Measurements from ENCODE around the gene XKR7. TPM values are rescaled to one million over a fixed set of nuclear protein-coding genes. Genes with fewer than 3 reads are reported as not detected.

XKR7 gene
- total and polyA plus RNA-seq, 10 of the 15 experiments (the other 5 are each of a cell fraction or from before 2014, with no cell fraction given): not detected

- H4K20me1 ChIP-seq (ENCODE audit: control insufficient read depth, insufficient read depth): no peaks in the 10 kb centered on the region
- peaks cover 8 to 12% of the 10 kb centered on the region in 2 experiments for H3K27me3 ChIP-seq (replicated peaks in 1 of 2; ENCODE audit: control insufficient read depth in 2 of 2, insufficient read depth in 2 of 2, low read length in 1 of 2)
- H3K4me3 ChIP-seq: peak overlapping the region; percentile 53; the same call in 1 of the 2 replicates
- WGBS (ENCODE audit: insufficient coverage, insufficient replicate concordance, low lambda C conversion rate, missing lambda C conversion rate): 1% methylated on average over 21 of the region's 67 CpGs
- H2AFZ ChIP-seq (ENCODE audit: control insufficient read depth, low read depth, low read length): peak overlapping the region; percentile 74
- ChIA-PET SMC1A (ENCODE audit: uncharacterized antibody, unreplicated experiment) (interaction anchor here (0.6 to 1.3 kb wide), 2 partner anchors 8 to 66 kb away, joined by 3 read pairs; no protein-coding TSS in a partner anchor), CTCF (interaction anchor here (1.2 to 1.9 kb wide), 3 partner anchors 11 to 165 kb away, joined by 4 to 9 read pairs (median 9); no protein-coding TSS in a partner anchor), RAD21 (ENCODE audit: unreplicated experiment) (no interaction called here), POLR2A (interaction anchor here (0.8 kb wide), 1 partner anchor 40 kb away, joined by 3 read pairs; no protein-coding TSS in a partner anchor)
- in situ Hi-C loops (cut with MboI): no loop called here
- no peaks in the 10 kb centered on the region for H3K79me2 ChIP-seq (ENCODE audit: control insufficient read depth, insufficient read depth, low read length)
- ATAC-seq (peak; percentile 74), FAIRE-seq (no peak), DNase-seq (ENCODE audit: low read depth, low spot score) (no peak)
- H3K36me3 ChIP-seq (ENCODE audit: control insufficient read depth in 2 of 2, insufficient read depth in 2 of 2, low read length in 1 of 2): no peaks in the 10 kb centered on the region
- H3K4me1 ChIP-seq (ENCODE audit: control insufficient read depth, insufficient read depth, low read length): no peaks in the 10 kb centered on the region
- H3K9ac ChIP-seq (ENCODE audit: control insufficient read depth, insufficient read depth, low read length): no peak overlapping the region
- H3K9me3 ChIP-seq (replicated peaks; ENCODE audit: control insufficient read depth, insufficient read depth, low read length): no peaks in the 10 kb centered on the region
- peak overlapping the region; percentile 84 for H3K4me2 ChIP-seq (ENCODE audit: control insufficient read depth, insufficient read depth)
- intact Hi-C loops (cut with micrococcal nuclease; ENCODE audit: unreplicated experiment): loop anchor here (5.0 kb wide), 1 partner anchor 171 kb away; the partner anchor contains the start of gene FOXS1
- no TSS peak for BruUV-seq (replicated peaks)
- TF ChIP-seq ATF2 (IDR thresholded peaks at IDR 0.05; ENCODE audit: low read length): no peak
- TF ChIP-seq NR2F1 (conservative IDR thresholded peaks at IDR 0.05): peak; percentile 33; the same call in 1 of the 2 replicates
- peak; percentile 56 for TF ChIP-seq SUZ12 (IDR thresholded peaks at IDR 0.05; ENCODE audit: unreplicated experiment)
- TF ChIP-seq, protein P1, sequence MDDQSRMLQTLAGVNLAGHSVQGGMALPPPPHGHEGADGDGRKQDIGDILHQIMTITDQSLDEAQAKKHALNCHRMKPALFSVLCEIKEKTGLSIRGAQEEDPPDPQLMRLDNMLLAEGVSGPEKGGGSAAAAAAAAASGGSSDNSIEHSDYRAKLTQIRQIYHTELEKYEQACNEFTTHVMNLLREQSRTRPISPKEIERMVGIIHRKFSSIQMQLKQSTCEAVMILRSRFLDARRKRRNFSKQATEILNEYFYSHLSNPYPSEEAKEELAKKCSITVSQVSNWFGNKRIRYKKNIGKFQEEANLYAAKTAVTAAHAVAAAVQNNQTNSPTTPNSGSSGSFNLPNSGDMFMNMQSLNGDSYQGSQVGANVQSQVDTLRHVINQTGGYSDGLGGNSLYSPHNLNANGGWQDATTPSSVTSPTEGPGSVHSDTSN (IDR thresholded peaks at IDR 0.05; ENCODE audit: insufficient replicate concordance, low read depth, low read length): no peak
- peak in 1 of 2 experiments; percentile 54; a peak in 1 of 3 replicates for TF ChIP-seq EGR1 (IDR thresholded peaks at IDR 0.05; ENCODE audit: borderline replicate concordance in 1 of 2, low read depth in 2 of 2, low read length in 2 of 2)
- no peak overlapping the region for H3K27ac ChIP-seq (ENCODE audit: control insufficient read depth, insufficient read depth)
These were observed 50.6 kb downstream of the XKR7 start for GRCh38 chr20:32018269-32019155.

Data from GM12878 (cell line).